HG03571 (cell line): ENCODE results near the gene TNFSF8.

Experiments
- ATAC-seq: cut with Tn5 transposase; IDR thresholded peaks from one replicate; pipeline ENCODE4 v1.9.1; 2021; ENCODE audit not compliant: unreplicated experiment

TNFSF8 gene

DNA sequence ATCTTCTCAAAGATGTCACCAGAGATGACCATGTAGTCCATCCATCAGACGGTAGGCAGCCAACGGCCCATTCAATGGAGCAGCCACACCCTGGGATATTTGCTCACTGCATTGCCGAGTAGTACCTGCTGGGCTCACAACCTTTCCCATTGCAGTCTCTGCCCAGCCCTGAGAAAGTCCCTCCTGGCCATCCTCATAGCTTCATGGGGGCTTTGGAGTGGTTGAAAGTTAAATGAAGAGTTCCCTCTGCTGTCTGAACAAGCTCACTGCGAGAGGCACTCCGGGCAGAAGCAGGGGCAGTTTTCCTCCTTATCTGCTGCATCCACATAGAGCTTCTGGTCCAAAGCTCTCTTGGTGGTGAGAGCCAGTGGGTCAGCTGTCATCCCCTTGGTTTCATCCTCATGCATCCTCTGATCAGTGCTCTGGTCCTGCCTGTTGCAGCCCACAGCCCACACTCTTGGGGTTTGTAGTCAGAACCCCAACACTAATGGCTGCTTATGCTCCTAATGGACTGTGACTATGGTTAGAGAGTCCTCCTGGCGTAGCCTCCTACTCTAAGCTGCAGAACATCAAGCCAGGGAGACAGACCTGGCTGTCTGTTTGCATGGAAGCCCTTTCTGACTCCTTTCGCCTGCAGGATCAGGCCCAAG is 23.3 kb downstream of the TNFSF8 start:
- ATAC-seq: no peak

DNA sequence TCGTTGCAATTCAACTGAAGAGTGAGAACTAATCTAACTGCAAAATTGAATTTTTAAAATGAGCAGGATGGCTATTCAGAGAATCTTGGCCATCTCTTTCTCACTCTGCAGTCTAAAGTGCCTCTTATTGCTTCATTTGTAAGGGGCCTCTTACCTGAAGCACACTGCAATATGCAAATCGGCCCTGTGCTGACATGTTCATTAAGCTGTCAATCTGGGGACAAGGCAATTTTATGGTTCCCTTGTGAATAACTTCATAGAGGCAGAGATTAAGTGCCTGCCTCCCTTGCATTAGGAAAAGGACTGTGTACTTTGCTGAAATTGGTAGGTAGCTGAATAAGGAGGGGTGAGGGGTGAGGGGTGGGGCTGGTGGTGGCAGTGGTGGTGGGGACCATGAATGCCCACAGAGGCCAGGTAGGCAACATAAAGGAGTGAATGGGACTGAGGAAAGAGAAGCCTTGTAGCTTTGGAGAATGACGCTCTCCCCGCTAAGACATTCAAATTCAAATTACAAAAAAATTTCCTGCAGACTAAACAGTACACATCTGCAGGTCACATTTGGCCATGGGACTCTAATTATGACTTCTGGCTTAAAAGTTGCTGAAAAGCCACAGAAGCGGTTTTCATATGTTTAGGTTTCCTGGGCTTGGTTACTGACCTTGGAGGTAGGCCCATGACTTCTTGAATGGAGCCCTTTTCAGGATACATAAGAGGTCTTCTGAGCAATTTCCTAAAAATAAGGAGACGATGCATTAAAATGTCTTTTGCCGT is 25.0 kb downstream of the TNFSF8 start:
- no peak for ATAC-seq

DNA sequence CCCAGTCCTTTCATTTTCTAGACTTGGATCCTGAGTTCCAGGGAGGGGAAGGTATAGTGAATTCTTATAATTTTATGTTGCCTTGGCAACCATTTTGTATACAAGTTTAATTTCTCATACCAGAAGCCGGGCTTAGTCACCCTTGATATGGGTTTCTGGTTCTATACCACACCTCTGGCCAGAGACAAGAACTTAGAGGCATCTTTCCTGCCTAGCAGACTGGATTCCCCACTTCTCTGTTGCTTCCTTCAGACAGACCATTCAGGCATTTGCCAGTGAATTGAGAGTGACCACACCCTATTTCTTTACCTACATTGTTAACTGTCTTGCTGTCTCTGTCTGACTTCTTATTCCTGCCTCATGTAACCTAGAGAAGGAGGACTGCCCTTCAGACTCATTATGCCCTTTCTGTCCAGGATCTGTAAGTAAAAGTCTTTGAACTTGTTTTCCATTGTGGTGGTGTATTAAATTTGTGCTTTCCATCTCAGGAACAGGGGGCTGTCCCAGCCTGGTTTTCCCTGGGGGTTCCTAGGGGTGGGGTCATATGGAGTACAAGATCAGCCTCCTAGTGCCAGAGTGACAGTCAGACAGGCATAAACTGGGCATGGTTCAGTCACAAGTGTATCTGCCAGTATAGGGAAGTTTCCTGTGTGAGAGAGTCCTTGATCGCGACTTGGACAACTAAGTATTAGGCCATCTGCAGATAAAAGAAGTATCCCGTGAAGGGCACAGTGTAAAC is 27.4 kb downstream of the TNFSF8 start:
- no peak for ATAC-seq

DNA sequence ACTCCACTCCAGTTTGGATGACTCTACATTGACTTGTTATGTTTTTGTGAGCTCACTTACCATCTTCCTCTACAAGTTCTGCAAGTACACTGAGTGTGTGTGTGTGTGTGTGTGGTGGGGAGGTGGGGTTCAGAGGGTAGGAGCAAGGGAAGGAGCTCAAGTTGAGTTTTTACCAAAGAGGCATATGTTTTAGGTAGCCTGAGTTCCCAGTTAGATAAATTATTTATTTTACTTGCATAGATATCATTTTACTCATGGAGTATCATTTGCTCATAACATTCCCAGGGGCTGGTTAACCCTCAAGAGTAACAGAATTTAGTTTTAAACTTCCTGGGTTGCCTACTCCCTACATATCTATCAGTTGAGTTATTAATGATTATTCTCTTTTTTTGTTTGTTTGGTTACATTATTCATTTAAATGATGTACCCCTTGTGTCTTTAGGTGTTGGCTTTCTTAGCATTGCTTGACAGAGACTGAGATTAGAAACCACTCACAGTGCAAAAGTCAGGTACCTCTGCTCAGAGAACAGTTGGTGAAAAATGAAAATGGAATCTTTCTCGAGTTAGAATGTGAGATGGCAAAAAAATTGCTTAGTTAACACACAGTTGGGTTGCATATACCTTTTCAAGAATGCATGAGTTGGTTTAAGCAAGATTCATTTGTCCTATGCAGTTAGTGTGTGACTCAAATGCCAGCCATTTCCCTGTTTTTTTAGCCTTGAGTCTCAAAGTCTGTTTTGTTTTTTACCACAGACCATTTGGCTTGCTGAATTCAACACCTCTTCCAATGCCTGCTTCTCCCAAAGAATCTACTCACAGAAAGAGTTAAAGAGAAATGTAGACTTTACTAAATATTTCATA is 29.2 kb downstream of the TNFSF8 start:
- no peak for ATAC-seq

DNA sequence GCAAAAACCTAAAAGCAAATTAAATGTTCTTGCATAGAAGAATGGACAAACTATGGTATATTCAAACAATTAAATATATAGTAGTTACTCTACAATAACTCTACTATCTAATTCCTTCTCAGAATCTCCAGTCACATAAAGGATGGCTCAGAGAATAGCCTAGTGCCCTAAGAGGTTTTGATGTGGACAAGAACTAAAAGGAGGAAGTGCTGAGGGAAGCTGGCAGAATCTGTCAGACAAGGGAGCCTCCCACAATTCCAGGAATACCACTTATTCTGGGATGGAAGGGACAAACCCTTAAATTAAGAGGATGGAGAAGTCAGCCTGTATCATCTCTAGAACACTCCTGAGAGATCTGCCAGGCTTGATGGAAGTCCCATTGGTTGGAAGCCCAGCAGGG is 30.4 kb downstream of the TNFSF8 start:
- no peak for ATAC-seq

DNA sequence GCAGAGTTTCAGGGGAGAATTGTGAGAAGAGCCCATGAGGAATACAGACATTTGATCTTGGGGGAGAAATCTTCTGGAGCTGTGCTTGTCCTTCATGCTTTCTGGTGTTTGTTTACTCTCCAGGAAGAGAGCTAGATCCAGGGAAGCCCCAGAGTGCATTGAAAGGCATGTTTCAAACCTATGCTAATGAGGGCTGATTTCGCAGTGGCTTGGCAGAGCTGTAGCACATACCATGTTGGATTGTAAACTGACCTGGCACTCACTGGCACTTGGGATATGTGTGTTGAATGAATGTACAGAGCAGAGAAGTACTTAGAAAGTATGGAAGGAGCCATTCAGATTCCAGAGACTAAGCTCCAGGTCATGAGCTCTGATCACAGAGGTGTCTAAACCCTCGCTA is 30.9 kb downstream of the TNFSF8 start:
- no peak for ATAC-seq

DNA sequence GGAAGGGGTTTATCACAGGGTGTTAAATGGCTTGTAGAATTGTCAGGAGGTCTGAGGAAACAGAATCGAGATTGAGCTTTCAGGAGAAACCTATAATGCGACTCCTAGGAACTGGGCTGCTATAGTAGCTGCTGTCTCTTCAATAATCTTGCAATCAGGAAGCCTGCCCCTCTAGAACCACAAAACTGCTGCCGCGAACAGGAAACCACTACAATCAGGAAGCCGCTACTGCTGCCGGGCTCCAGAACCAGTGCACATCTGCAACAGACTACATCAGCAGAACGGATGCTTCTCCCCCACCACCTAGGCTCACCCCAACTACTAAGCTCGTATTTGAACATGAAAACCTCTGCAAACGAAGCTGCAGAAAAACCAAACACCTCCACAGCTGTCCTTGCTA is 31.6 kb downstream of the TNFSF8 start:
- peak; percentile 76 for ATAC-seq

DNA sequence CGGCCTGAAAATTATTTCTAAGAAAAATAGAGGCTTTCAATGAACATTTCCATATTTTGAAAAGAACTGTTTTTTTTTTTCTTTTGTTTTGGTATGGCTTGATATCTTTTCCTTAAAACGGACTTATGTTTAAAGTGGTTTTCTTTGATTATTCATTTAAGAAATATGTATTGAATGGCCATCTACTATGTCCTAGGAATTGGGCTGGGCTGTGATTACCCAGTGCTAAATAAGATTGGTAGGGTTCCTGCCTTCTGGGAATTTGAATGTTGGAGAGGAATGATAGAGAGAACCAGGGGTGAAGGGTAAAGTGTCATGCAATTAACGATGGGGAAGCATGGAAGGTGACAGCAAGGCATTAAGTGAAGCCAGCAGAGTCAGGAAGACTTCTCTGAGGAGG is 33.2 kb downstream of the TNFSF8 start:
- ATAC-seq: no peak

DNA sequence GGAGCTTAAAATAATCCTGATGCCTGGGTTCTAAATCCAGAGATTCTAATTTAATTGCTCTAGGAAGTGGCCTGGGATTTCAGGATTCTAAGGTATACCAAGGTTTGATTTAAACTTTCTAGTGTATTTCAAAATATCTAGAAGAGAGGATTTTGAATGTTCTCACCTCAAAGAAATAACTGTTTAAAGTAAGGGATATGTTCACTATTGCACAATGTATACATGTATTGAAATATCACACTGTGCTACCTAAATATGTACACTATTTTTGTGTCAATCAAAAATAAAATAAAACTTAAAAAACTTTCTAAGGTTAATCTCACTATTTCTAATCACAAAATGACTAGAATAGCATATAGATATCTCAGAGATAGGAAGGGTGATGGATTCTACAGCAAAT is 34.0 kb downstream of the TNFSF8 start:
- ATAC-seq: no peak

DNA sequence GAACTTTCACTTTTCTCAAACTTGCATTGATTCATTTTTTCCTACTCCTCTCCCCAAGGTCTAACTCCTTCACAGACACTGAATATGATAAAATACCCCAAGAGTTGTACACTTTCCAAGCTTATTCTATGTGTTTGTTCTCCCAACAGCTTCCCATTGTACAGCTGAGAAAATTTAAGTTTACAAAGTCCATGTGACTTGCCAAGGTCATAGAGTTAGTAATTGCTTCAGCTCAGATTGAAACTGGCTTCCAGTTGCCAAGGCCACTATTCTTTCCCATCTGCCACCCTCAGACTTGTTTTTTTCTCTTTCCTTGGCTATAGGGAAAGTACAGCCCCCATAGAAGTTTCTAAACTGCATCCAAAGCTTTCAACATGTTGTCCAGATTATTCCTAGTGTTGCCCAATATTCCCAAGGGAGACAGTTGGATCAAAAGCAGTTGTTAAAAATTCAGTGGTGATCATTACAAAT is 34.8 kb downstream of the TNFSF8 start:
- ATAC-seq: no peak

DNA sequence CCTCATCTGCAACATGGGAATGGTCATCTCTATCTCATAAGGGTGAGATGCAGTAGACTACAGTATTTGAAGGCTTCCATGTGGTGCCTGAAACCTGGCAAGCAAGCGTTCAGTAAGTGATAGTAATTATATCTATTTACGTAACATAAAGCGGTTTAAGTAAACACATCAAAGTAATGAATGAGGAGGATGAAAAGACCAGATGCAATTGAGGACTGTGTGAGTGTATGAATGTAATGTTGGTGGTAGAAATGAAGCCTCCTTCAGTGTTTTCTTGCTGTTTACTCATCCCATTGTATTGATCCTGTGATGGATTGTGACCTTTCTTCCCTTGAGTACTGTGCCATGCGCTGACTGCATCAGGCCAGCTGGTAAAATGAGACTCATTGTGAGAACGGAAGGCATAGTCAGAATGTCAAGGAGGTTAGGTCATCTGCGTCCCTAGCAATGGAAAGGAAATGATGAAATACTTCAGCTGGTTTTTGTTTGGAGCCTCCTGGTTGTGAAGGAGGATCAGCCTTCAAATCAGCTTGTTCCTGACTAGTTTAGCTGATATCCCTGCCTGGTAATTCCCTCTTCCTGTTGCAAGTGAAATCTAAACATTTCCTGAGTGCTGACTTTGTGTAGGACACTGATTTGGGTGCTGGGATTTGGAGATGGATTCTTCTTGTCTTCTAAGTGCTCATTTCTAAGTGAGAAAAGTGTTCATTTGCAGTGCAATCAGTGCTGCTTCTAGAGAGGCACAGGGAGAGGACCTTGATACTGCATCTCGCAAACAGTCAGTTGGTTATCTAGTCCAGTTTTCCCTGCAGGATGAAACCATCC is 35.6 kb downstream of the TNFSF8 start:
- ATAC-seq: no peak

DNA sequence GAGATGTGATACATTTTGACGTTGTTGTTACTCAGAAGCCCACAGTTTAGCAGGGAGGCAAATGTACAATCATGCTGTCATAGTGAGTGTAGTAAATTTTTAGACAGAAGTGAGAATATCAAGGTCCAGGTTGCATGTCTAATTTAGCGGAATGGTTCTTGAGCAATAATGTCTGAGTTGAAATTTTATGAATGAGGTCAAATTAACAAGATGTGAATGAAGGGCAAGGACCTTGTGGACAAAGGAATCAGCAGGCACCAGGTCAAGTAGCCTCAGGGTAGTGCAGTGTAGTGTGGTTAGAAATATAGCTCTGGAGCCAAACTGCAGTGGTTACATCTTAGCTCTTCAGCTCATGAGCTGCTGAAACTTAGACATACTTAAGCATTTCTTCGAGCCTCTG is 36.2 kb downstream of the TNFSF8 start:
- ATAC-seq: no peak

DNA sequence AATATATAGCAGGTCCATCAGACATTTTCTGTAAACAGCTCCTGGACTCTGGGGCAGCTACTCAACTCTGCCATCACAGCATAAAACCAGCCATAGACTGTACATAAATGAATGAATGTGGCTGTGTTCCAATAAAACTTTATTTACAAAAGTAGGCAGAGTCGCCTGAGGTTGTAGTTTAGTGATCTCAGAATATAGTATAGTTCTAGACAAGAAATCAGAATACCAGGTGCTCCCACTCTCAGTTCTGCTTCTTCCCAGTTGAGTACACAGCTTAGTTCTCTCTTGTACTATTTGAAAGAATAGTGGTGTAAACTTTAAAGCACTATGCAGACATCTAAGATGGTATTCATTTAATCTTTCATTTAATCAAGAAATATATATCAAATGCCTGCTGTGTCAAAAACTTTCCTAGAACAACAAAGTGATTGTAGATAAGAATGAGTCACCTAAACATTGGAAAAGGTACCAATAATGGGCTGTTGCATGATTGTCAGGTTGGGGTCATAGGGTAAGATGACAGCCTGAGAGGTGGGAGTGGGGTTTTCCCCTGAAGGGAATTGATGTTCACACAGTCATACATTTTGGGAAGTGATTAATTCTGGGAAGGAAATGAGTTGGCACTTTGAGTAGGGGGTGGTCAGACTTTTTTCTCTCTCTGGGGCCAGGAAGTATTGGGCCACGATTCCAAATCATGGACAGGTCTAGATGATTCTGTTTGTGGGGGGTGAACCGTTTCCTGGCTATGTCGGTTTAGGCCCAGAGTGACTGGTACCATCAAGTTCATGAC is 37.0 kb downstream of the TNFSF8 start:
- no peak for ATAC-seq

DNA sequence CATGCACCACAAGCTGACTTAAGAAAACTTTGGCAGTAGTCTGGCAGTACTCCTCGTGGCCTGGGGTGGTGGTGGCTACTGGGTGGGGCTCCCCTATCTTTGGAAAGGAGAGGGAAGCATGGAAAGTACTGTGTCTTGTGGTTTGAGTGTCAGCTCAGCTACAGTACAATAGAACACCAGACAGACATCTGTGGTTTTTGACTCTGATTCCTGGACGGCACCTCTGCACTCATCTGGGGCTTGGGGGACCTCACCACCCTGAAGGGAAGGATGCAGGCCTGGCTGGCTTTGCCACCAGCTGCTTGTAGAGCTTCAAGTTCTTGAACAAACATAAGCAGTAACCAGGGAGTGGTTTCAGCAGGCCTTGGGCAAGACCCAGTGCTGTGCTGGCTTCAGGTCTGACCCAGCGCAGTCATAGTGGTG is 40.6 kb downstream of the TNFSF8 start:
- ATAC-seq: no peak

DNA sequence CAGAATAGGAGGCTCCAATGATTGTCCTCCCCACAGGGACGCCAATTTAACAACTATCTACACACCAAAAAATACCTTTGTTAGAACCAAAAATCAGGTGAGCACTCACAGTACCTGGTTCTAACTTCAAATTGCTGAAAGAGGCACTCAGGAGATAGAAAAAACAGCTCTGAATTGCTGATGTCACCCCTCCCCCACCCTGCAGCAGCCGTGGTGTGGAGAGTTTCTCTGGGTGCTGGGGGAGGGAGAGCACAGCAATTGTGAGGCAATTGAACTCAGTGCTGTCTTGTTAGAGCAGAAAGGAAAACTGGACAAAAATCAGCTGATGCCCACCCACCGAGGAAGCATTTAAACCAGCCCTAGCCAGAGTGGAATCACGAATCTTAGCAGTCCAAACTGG is 41.8 kb downstream of the TNFSF8 start:
- ATAC-seq: no peak

DNA sequence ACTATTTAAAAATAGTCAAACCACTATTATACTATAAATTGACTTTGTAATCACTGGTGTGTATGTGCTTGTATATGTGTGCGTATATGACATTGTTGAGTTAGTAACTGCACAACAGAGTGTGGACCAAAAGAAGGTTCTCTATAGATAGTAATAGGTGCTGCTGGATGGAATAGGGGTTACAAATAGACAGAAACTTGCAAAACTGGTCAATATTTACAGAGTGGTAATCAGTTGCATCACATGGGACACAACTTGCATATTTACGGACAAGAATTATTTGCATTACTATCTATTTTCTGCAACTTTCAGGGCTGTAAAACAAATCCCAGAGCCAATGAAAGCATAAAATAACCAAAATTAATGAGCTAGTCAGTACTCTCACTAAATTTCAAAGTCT is 42.4 kb downstream of the TNFSF8 start:
- no peak for ATAC-seq

DNA sequence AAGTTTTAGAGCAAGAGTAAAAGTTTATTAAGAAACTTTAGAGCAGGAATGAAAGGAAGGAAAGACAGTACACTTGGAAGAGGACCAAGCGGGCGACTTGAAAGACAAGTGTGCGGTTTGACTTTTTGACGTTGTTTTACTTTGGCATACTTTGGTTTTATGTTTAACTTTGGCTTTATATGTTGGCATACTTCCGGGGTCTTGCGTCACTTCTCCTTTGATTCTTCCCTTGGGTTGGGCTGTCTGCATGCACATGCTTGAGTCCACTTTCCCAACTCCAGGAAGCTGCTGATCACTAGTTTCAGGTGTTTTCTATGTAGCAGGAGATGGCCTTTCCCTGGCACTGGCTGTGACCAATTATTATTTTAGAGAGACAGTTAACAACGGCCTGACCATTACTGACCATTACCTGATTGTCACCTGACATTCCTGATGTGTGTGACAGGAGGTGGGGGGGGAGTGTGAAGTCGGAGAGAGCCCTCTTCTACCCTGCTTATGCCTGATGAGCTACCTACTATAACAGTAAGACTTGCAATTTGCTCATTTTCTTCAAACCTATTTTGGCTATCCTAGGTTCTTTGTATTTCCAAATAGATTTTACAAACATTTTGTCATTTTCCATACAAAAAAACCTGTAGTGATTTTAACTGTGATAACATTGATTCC is 45.5 kb downstream of the TNFSF8 start:
- no peak for ATAC-seq

DNA sequence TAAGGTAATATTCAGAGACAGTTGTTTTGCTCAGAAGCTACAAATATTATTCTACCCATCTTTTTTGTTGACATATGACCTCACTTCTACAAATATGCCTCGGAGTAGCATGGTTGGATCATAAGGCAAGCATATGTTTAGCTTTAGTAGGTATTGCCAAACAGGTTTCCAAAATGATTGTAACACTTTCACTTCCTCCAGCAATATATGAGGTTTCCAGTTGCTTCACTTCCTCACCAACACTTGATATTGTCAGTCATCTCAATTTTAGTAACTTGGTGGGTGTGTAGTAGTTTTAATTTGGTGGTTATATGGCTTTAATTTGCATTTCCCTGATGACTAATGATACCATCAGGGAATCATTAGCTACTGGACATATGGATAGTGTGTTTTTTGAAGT is 46.7 kb downstream of the TNFSF8 start:
- no peak for ATAC-seq

DNA sequence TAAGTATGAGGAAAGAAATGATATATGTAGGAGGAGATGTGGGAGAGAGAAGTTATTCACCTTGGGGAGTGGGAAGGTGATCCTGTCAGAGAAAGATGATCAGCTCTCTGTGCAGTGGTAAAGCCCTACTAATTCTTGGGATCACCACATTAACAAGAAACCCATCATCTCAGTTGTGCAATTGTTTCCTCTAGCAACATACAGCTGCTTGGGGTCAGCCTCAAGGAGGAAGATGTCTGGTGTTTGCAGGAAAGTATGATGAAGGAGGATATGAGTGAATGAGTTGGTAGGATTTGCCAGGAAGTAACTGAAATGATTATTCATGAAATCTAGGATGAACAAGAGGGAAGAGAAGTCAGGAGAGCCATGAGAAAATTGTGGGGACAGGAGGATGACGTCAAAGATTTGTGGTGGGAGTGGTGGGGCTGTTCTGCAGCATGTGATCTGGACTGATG is 50.1 kb downstream of the TNFSF8 start:
- no peak for ATAC-seq
